ENCODE results near the gene USP17L10. TPM values are rescaled to one million over a fixed set of nuclear protein-coding genes. Genes with fewer than 3 reads are reported as not detected.
"Not testable (repeated sequence)": the region's sequence is repeated elsewhere in the genome, so short reads cannot be mapped to it uniquely, and the experiment has no call there.

Gene USP17L10
- total RNA-seq, 2 experiments from 2014 or later = not detected

DNA sequence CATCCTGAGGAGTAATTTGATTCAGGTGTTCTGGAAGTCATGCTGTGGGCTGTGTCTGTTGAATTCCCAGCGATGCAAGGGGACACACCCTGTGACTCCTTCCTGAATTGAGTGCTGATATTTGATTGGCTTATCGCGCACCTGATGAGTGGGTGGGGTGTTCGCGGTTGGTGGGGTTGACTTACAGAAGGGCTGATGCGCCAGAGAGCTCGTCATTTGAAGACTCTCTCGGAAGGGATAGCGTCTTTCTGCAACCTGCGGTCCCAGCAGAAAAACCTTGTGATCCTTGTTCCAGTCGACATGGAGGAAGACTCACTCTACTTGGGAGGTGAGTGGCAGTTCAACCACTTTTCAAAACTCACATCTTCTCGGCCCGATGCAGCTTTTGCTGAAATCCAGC is 42.6 kb downstream of the USP17L10 start, which contains the start of gene USP17L19:
Gene USP17L19, plus strand, starts transcription at position 301 of the 400 bp plus-strand sequence. Its CDS starts 0 bp downstream, at position 301.
- H3K4me1 Mint-ChIP-seq (ENCODE audit: low read depth); CTCF ChIA-PET; H3K27ac Mint-ChIP-seq; H3K9me3 Mint-ChIP-seq (ENCODE audit: insufficient read depth); DNase-seq; ATAC-seq; H3K4me3 Mint-ChIP-seq; H3K36me3 Mint-ChIP-seq (ENCODE audit: low read depth); POLR2A ChIA-PET; H3K27me3 Mint-ChIP-seq (ENCODE audit: low read depth): not testable (repeated sequence)

DNA sequence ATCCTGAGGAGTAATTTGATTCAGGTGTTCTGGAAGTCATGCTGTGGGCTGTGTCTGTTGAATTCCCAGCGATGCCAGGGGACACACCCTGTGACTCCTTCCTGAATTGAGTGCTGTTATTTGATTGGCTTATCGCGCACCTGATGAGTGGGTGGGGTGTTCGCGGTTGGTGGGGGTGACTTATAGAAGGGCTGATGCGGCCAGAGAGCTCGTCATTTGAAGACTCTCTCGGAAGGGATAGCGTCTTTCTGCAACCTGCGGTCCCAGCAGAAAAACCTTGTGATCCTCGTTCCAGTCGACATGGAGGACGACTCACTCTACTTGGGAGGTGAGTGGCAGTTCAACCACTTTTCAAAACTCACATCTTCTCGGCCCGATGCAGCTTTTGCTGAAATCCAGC is 47.4 kb downstream of the USP17L10 start, which contains the start of gene USP17L20:
Gene USP17L20, plus strand, starts transcription at position 301 of the 400 bp plus-strand sequence. Its CDS starts 0 bp downstream, at position 301.
- H3K9me3 Mint-ChIP-seq (ENCODE audit: insufficient read depth); POLR2A ChIA-PET; ATAC-seq; CTCF ChIA-PET; H3K27me3 Mint-ChIP-seq (ENCODE audit: low read depth); H3K27ac Mint-ChIP-seq; DNase-seq; H3K4me1 Mint-ChIP-seq (ENCODE audit: low read depth); H3K36me3 Mint-ChIP-seq (ENCODE audit: low read depth); H3K4me3 Mint-ChIP-seq: not testable (repeated sequence)

Other genes starting within 250 kb of the USP17L10 start
- gene FAM90A26, start 40.2 kb upstream of the USP17L10 start, total RNA-seq = not detected
- gene USP17L11, start 4.7 kb downstream of the USP17L10 start, total RNA-seq = not detected
- not detected for gene USP17L12, start 9.5 kb downstream of the USP17L10 start, total RNA-seq
- not detected for gene USP17L13, start 14.2 kb downstream of the USP17L10 start, total RNA-seq
- gene USP17L15, start 23.7 kb downstream of the USP17L10 start, total RNA-seq = not detected
- gene USP17L17, start 33.2 kb downstream of the USP17L10 start, total RNA-seq = not detected
- gene USP17L18, start 38.0 kb downstream of the USP17L10 start, total RNA-seq = not detected
- gene USP17L19, start 42.7 kb downstream of the USP17L10 start, total RNA-seq = not detected
- not detected for gene USP17L20, start 47.5 kb downstream of the USP17L10 start, total RNA-seq
- gene USP17L21, start 52.2 kb downstream of the USP17L10 start, total RNA-seq = not detected
- not detected for gene USP17L22, start 57.0 kb downstream of the USP17L10 start, total RNA-seq
- not detected for gene USP17L24, start 114.5 kb downstream of the USP17L10 start, total RNA-seq
- gene USP17L25, start 119.3 kb downstream of the USP17L10 start, total RNA-seq = not detected
- not detected for gene USP17L26, start 124.0 kb downstream of the USP17L10 start, total RNA-seq
- gene USP17L5, start 128.7 kb downstream of the USP17L10 start, total RNA-seq = not detected
- gene USP17L27, start 133.5 kb downstream of the USP17L10 start, total RNA-seq = not detected
- not detected for gene USP17L28, start 138.2 kb downstream of the USP17L10 start, total RNA-seq
- gene USP17L29, start 143.0 kb downstream of the USP17L10 start, total RNA-seq = not detected
- not detected for gene USP17L30, start 152.5 kb downstream of the USP17L10 start, total RNA-seq
- not detected for gene DEFB131A, start 233.8 kb downstream of the USP17L10 start, total RNA-seq